GM23338 (cell line): ENCODE data around the gene SPATA20. TPM values are rescaled to one million over a fixed set of nuclear protein-coding genes. Genes with fewer than 3 reads are reported as not detected.

Source experiments
- ATAC-seq: fragments of 200-7000 bp; cut with Tn5 transposase; 3 replicates; pipeline ENCODE4 v1.9.1; 2020
- DNase-seq: peaks from one replicate; pipeline ENCODE4 v3.0.0-alpha.2; 2015; ENCODE audit warnings: low spot score
- H2AFZ ChIP-seq: fragments of 200-600 bp; sonication (generic); 2 replicates; pipeline ENCODE4 v1.8.0; 2016; ENCODE audit warnings: antibody characterized with exemption, mild to moderate bottlenecking, moderate library complexity
- H3F3A ChIP-seq: fragments of 200-600 bp; sonication (generic); replicated peaks from 2 replicates; pipeline ENCODE4 v1.8.0; 2017; ENCODE audit warnings: antibody characterized with exemption, mixed run types, low read depth
- H3K27ac ChIP-seq: fragments of 200-600 bp; sonication (generic); 2 replicates; pipeline ENCODE4 v1.6.1; 2016; ENCODE audit warnings: low read depth
- H3K27me3 ChIP-seq: fragments of 200-600 bp; sonication (generic); 2 replicates; pipeline ENCODE4 v1.8.0; 2016; ENCODE audit warnings: mild to moderate bottlenecking, mixed run types, moderate library complexity; ENCODE audit not compliant: insufficient read depth
- H3K36me3 ChIP-seq: fragments of 200-600 bp; sonication (generic); 2 replicates; pipeline ENCODE4 v1.8.0; 2016; ENCODE audit warnings: mild to moderate bottlenecking; ENCODE audit not compliant: insufficient read depth
- H3K4me1 ChIP-seq: fragments of 200-600 bp; sonication (generic); 2 replicates; pipeline ENCODE4 v1.8.0; 2016; ENCODE audit warnings: mild to moderate bottlenecking, moderate library complexity; ENCODE audit not compliant: insufficient read depth
- H3K4me2 ChIP-seq: fragments of 200-600 bp; sonication (generic); 2 replicates; pipeline ENCODE4 v1.7.1; 2017; ENCODE audit warnings: mixed run types
- H3K4me3 ChIP-seq: fragments of 200-600 bp; sonication (generic); 2 replicates; pipeline ENCODE4 v1.6.1; 2016; ENCODE audit warnings: mixed run types
- H3K79me2 ChIP-seq: fragments of 200-600 bp; sonication (generic); replicated peaks from 2 replicates; pipeline ENCODE4 v1.8.0; 2017; ENCODE audit warnings: mild to moderate bottlenecking; ENCODE audit not compliant: insufficient read depth
- H3K9me2 ChIP-seq: fragments of 200-600 bp; sonication (generic); 2 replicates; pipeline ENCODE4 v1.8.0; 2017; ENCODE audit not compliant: insufficient read depth
- H4K20me1 ChIP-seq: fragments of 200-600 bp; sonication (generic); replicated peaks from 2 replicates; pipeline ENCODE4 v1.8.0; 2017; ENCODE audit warnings: mild to moderate bottlenecking; ENCODE audit not compliant: insufficient read depth
- H3K27ac Mint-ChIP-seq: 2 replicates; pipeline ENCODE4 v1.8.0; 2020; ENCODE audit warnings: inconsistent platforms, mild to moderate bottlenecking, moderate library complexity, mixed read lengths
- H3K27me3 Mint-ChIP-seq: 3 replicates; pipeline ENCODE4 v1.8.0; 2022; ENCODE audit warnings: low read depth, mild to moderate bottlenecking, moderate library complexity, mixed read lengths, inconsistent platforms; ENCODE audit not compliant: insufficient read depth, poor library complexity
- H3K36me3 Mint-ChIP-seq: 3 replicates; pipeline ENCODE4 v1.8.0; 2021; ENCODE audit warnings: low read depth, mild to moderate bottlenecking, inconsistent platforms, moderate library complexity, mixed read lengths
- H3K4me1 Mint-ChIP-seq: 3 replicates; pipeline ENCODE4 v1.8.0; 2020; ENCODE audit warnings: mild to moderate bottlenecking, inconsistent platforms, mixed read lengths
- H3K4me3 Mint-ChIP-seq: 3 replicates; pipeline ENCODE4 v1.8.0; 2021; ENCODE audit warnings: moderate library complexity, mild to moderate bottlenecking, inconsistent platforms, mixed read lengths
- H3K9me3 Mint-ChIP-seq: 3 replicates; pipeline ENCODE4 v1.8.0; 2020; ENCODE audit warnings: moderate library complexity, mild to moderate bottlenecking, inconsistent platforms, mixed read lengths
- CREB1 ChIP-seq: fragments of 250-450 bp; sonication (Bioruptor Pico); IDR thresholded peaks from 2 replicates; pipeline ENCODE4 v1.5.0; 2020; ENCODE audit warnings: low read depth, mild to moderate bottlenecking, moderate library complexity
- EZH2 ChIP-seq: fragments of 200-600 bp; sonication (generic); IDR thresholded peaks from one replicate; pipeline ENCODE4 v1.8.0; 2017; ENCODE audit warnings: antibody characterized with exemption, mild to moderate bottlenecking, low read depth; ENCODE audit not compliant: unreplicated experiment
- EZH2phosphoT487 ChIP-seq: fragments of 200-600 bp; sonication (generic); IDR thresholded peaks from one replicate; pipeline ENCODE4 v1.8.1; 2018; ENCODE audit warnings: antibody characterized with exemption; ENCODE audit not compliant: unreplicated experiment
- JUNB ChIP-seq: IDR thresholded peaks from one replicate; pipeline ENCODE4 v1.6.1; 2016; ENCODE audit warnings: antibody characterized with exemption; ENCODE audit not compliant: unreplicated experiment
- NANOG ChIP-seq: IDR thresholded peaks from 2 replicates; pipeline ENCODE4 v1.6.1; 2016; ENCODE audit warnings: antibody characterized with exemption, borderline replicate concordance
- POLR2AphosphoS5 ChIP-seq: IDR thresholded peaks from 2 replicates; pipeline ENCODE4 v1.6.1; 2016; ENCODE audit warnings: antibody characterized with exemption, low read depth
- REST ChIP-seq: IDR thresholded peaks from one replicate; pipeline ENCODE4 v1.6.1; 2018; ENCODE audit warnings: antibody characterized with exemption; ENCODE audit not compliant: unreplicated experiment
- ZNF114 ChIP-seq: fragments of 250-450 bp; sonication (Bioruptor Pico); IDR thresholded peaks from 2 replicates; pipeline ENCODE4 v1.5.0; 2020; ENCODE audit warnings: mild to moderate bottlenecking, moderate library complexity
- ZNF331 ChIP-seq: fragments of 250-450 bp; sonication (Bioruptor Pico); IDR thresholded peaks from 2 replicates; pipeline ENCODE4 v1.5.0; 2020; ENCODE audit warnings: low read depth, mild to moderate bottlenecking, moderate library complexity
- polyA plus RNA-seq: library from polyadenylated mRNA; unstranded; fragments of >200 nt; fragmentation: Nextera tagmentation; extraction: Ambion mirVana; gene quantifications from 2 replicates; pipeline ENCODE4 v1.2.1, GENCODE V29; 2016
- total RNA-seq: library from RNA; depleted of rRNA; stranded (reverse); fragments of >200 nt; shearing (Covaris generic); gene quantifications from 2 replicates; pipeline ENCODE4 v1.2.3, GENCODE V29; 2014
- TF ChIP-seq, protein P1 (sequence below), 2 experiments: fragments of 200-600 bp in 1 of 2; sonication (generic) in 1 of 2; conservative IDR thresholded peaks; 2 replicates each; pipeline versions ENCODE4 v1.5.1 to v1.6.1; 2016 to 2017; ENCODE audit warnings: antibody characterized with exemption in 2 of 2, low read depth in 2 of 2, mild to moderate bottlenecking in 2 of 2, moderate library complexity in 1 of 2
- TF ChIP-seq, protein P2 (sequence below): IDR thresholded peaks from 2 replicates; pipeline ENCODE4 v1.6.1; 2016; ENCODE audit warnings: antibody characterized with exemption

The SPATA20 gene
- total and polyA plus RNA-seq, 2 experiments from 2014 or later: 13.8 to 32.7 TPM

DNA sequence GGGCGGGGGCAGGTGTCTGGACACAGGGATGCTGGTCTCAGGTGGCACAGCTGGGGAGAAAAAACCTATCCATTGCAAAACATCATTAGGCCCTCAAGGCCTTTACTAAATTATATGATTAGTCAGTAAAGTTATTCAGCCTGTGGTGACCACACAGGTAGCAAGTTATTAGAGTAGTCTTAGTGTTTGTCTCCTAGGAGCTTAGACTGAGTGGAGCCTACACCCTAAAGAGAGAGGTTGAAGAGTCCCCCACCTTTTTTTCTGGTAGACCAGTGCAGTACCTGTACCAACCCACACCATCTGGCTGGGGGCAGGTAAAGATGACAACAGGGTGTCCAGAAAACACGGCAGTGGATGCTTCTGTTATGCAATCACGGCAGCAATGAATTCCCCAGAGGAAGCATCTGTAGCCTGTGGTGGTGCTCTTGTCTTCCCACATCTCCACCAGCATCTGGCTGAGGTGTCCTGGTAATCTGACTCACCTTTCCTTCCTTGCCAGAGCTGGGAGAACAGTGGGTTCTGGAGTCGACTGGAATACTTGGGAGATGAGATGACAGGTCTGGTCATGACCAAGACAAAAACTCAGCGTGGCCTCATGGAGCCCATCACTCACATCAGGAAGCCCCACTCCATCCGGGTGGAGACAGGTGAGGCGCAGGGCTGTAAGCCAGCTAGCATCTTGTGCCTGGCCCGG lies 27.7 kb upstream of the SPATA20 start:
- H2AFZ ChIP-seq: no peak overlapping the region
- Mint-ChIP-seq H3K9me3 (no peaks in the 10 kb centered on the region; the same call in 2 of the 3 replicates), H3K36me3 (no peaks in the 10 kb centered on the region), H3K27ac (no peak overlapping the region), H3K4me1 (peaks cover 22% of the 10 kb centered on the region), H3K27me3 (peaks cover 7% of the 10 kb centered on the region), H3K4me3 (no peak overlapping the region)
- H3K9me2 ChIP-seq: 0 out of 2 replicates have a peak, but pooled peaks cover 2% of the 10 kb centered on the region
- H3K4me2 ChIP-seq: no peak overlapping the region
- no peaks in the 10 kb centered on the region for H3F3A ChIP-seq
- no peaks in the 10 kb centered on the region for H3K27me3 ChIP-seq
- H4K20me1 ChIP-seq: no peaks in the 10 kb centered on the region
- H3K27ac ChIP-seq: no peak overlapping the region
- TF ChIP-seq POLR2AphosphoS5 (no peak), CREB1 (no peak), EZH2phosphoT487 (no peak)
- TF ChIP-seq, protein P1, sequence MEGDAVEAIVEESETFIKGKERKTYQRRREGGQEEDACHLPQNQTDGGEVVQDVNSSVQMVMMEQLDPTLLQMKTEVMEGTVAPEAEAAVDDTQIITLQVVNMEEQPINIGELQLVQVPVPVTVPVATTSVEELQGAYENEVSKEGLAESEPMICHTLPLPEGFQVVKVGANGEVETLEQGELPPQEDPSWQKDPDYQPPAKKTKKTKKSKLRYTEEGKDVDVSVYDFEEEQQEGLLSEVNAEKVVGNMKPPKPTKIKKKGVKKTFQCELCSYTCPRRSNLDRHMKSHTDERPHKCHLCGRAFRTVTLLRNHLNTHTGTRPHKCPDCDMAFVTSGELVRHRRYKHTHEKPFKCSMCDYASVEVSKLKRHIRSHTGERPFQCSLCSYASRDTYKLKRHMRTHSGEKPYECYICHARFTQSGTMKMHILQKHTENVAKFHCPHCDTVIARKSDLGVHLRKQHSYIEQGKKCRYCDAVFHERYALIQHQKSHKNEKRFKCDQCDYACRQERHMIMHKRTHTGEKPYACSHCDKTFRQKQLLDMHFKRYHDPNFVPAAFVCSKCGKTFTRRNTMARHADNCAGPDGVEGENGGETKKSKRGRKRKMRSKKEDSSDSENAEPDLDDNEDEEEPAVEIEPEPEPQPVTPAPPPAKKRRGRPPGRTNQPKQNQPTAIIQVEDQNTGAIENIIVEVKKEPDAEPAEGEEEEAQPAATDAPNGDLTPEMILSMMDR (conservative IDR thresholded peaks at IDR 0.05; ENCODE audit: low read depth in 2 of 2): no peak
- ATAC-seq (no peak), DNase-seq (no peak)
- H3K79me2 ChIP-seq: no peaks in the 10 kb centered on the region
- H3K36me3 ChIP-seq: no peaks in the 10 kb centered on the region
- H3K4me1 ChIP-seq: no peaks in the 10 kb centered on the region
- no peak overlapping the region for H3K4me3 ChIP-seq

- 0 out of 2 replicates have a peak, but pooled peaks cover 2% of the 10 kb centered on the region for H3K9me2 ChIP-seq
- no peaks in the 10 kb centered on the region for H3F3A ChIP-seq
- no peak overlapping the region for H3K27ac Mint-ChIP-seq
- no peaks in the 10 kb centered on the region for H3K4me1 ChIP-seq
- DNase-seq: no peak
- H4K20me1 ChIP-seq: no peaks in the 10 kb centered on the region
- no peak overlapping the region for H3K4me3 Mint-ChIP-seq
- peaks cover 13% of the 10 kb centered on the region for H3K4me1 Mint-ChIP-seq
- H3K27me3 Mint-ChIP-seq: peaks cover 7% of the 10 kb centered on the region
- H3K4me2 ChIP-seq: no peak overlapping the region
- H3K36me3 ChIP-seq: no peaks in the 10 kb centered on the region
- H3K27me3 ChIP-seq: no peaks in the 10 kb centered on the region
- H3K79me2 ChIP-seq: no peaks in the 10 kb centered on the region
- ATAC-seq: no peak
- H3K36me3 Mint-ChIP-seq: no peaks in the 10 kb centered on the region
- H3K9me3 Mint-ChIP-seq: no peaks in the 10 kb centered on the region; the same call in 2 of the 3 replicates
- no peak overlapping the region for H2AFZ ChIP-seq
- H3K4me3 ChIP-seq: no peak overlapping the region
- H3K27ac ChIP-seq: no peak overlapping the region
- TF ChIP-seq, protein P2, sequence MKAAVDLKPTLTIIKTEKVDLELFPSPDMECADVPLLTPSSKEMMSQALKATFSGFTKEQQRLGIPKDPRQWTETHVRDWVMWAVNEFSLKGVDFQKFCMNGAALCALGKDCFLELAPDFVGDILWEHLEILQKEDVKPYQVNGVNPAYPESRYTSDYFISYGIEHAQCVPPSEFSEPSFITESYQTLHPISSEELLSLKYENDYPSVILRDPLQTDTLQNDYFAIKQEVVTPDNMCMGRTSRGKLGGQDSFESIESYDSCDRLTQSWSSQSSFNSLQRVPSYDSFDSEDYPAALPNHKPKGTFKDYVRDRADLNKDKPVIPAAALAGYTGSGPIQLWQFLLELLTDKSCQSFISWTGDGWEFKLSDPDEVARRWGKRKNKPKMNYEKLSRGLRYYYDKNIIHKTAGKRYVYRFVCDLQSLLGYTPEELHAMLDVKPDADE: no peak
- TF ChIP-seq, protein P1 (conservative IDR thresholded peaks at IDR 0.05; ENCODE audit: low read depth in 2 of 2): no peak
- TF ChIP-seq ZNF114 (CRISPR knock-in tag) (no peak), REST (no peak), ZNF331 (no peak), EZH2 (no peak), NANOG (no peak), EZH2phosphoT487 (no peak), CREB1 (no peak), JUNB (no peak)
Measured at GRCh38 chr17:50520483-50520882, 26.5 kb upstream of the SPATA20 start.
